Measurements from ENCODE around the gene LUC7L3. TPM values are rescaled to one million over a fixed set of nuclear protein-coding genes. Genes with fewer than 3 reads are reported as not detected.

The LUC7L3 gene
- total and polyA plus RNA-seq, 2 of the 13 experiments (the other 11 are each of a cell fraction or from before 2014, with no cell fraction given), result 108 to 120 TPM

GRCh38 chr17:50802609-50803571 is 83.5 kb downstream of the LUC7L3 start (continued):
- TF ChIP-seq ZFP1 (CRISPR knock-in tag; IDR thresholded peaks at IDR 0.05) (no peak), ZBTB38 (CRISPR knock-in tag; IDR thresholded peaks at IDR 0.05) (peak; percentile 30), ZNF563 (CRISPR knock-in tag; IDR thresholded peaks at IDR 0.05) (no peak), ZMYM4 (CRISPR knock-in tag; IDR thresholded peaks at IDR 0.05) (peak; percentile 13; the same call in 1 of the 2 replicates), ZNF20 (CRISPR knock-in tag; IDR thresholded peaks at IDR 0.05) (no peak), IKZF1 (IDR thresholded peaks at IDR 0.05) (no peak), FUBP1 (CRISPR knock-in tag; IDR thresholded peaks at IDR 0.05; ENCODE audit: borderline replicate concordance) (no peak), MZF1 (CRISPR knock-in tag; IDR thresholded peaks at IDR 0.05; ENCODE audit: borderline replicate concordance) (no peak), ZFY (CRISPR knock-in tag; IDR thresholded peaks at IDR 0.05) (no peak; the same call in 1 of the 2 replicates), PRPF4 (IDR thresholded peaks at IDR 0.05; ENCODE audit: low read depth, low read length, poor library complexity, severe bottlenecking) (no peak), FOSL1 (CRISPR knock-in tag; IDR thresholded peaks at IDR 0.05; ENCODE audit: borderline replicate concordance) (no peak), TOE1 (CRISPR knock-in tag; IDR thresholded peaks at IDR 0.05) (no peak), ZNF558 (CRISPR knock-in tag; IDR thresholded peaks at IDR 0.05; ENCODE audit: borderline replicate concordance) (no peak), ZNF737 (CRISPR knock-in tag; IDR thresholded peaks at IDR 0.05; ENCODE audit: borderline replicate concordance) (no peak), PPARG (CRISPR knock-in tag; conservative IDR thresholded peaks at IDR 0.05) (no peak), PHF8 (CRISPR knock-in tag; IDR thresholded peaks at IDR 0.05) (peak; percentile 32; the same call in 1 of the 2 replicates), ESRRA (CRISPR knock-in tag; IDR thresholded peaks at IDR 0.05; ENCODE audit: low read depth) (no peak), ZNF766 (CRISPR knock-in tag; IDR thresholded peaks at IDR 0.05; ENCODE audit: borderline replicate concordance) (no peak), ZNF784 (CRISPR knock-in tag; IDR thresholded peaks at IDR 0.05; ENCODE audit: borderline replicate concordance) (0 out of 2 replicates have a peak, but pooled peaks have one; percentile 19), YY1 (IDR thresholded peaks at IDR 0.05; ENCODE audit: insufficient read depth, insufficient replicate concordance, low read depth, low read length) (no peak), ZNF383 (CRISPR knock-in tag; IDR thresholded peaks at IDR 0.05; ENCODE audit: borderline replicate concordance) (0 out of 2 replicates have a peak, but pooled peaks have one; percentile 67), ZBTB2 (CRISPR knock-in tag; IDR thresholded peaks at IDR 0.05; ENCODE audit: low read depth) (no peak), JARID2 (CRISPR knock-in tag; IDR thresholded peaks at IDR 0.05; ENCODE audit: insufficient replicate concordance) (no peak), KDM5B (CRISPR knock-in tag; IDR thresholded peaks at IDR 0.05; ENCODE audit: borderline replicate concordance) (no peak; the same call in 1 of the 2 replicates)
- TF ChIP-seq, protein P1, sequence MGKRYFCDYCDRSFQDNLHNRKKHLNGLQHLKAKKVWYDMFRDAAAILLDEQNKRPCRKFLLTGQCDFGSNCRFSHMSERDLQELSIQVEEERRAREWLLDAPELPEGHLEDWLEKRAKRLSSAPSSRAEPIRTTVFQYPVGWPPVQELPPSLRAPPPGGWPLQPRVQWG (CRISPR knock-in tag; IDR thresholded peaks at IDR 0.05; ENCODE audit: borderline replicate concordance, low read depth), result no peak
